Fibroblast of pulmonary artery (primary cell): ENCODE data around the gene RPP25.

Source experiments
- DNase-seq: peaks from one replicate; pipeline ENCODE4 v3.0.0-alpha.2; 2010; ENCODE audit warnings: low read depth
- H3K4me3 ChIP-seq: replicated peaks from 2 replicates; pipeline ENCODE4 v1.5.1; 2011; ENCODE audit warnings: low read depth, mild to moderate bottlenecking, control low read depth, low read length, moderate library complexity
- TF ChIP-seq, protein P1 (sequence below): IDR thresholded peaks from 2 replicates; pipeline ENCODE4 v1.5.1; 2011; ENCODE audit warnings: mild to moderate bottlenecking, control low read depth, low read length, inconsistent platforms; ENCODE audit errors: missing control alignments

The RPP25 gene

DNA sequence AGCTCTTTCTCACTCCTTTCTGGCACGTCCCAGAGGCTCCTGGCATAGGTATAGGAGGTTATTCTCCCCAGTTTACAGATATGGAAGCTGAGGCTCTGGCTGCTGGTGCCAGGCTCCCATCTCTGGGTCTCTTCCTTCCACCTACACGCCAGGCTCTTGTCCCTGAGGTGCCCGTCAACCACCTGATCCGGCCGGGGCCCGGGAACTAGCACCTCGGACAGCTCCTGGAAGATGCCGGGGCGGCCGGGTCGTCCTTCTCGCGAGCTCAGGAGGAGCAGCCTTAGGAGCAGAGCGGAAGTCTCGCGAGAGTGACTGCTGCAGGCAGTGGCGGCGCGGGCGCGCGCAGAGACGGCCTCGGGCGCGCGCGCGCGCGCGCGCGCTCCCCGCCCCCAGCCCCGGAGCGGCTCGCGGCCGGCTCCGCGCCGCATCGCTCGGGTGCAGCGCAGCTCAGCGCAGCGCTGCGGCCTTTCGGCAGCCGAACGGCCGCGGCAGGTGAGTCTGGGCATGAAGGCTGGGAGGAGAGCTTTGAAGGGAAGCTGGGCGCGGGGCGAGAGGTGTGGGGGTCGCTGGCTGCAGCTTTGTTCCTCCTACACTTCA is 38.7 kb upstream of the RPP25 start, which contains the start of gene SCAMP5:
SCAMP5 (plus strand) TSS at position 382 of the 597 bp plus-strand sequence. CDS start 16,277 bp downstream, outside the sequence.
- DNase-seq = peak; percentile 95
- TF ChIP-seq, protein P1, sequence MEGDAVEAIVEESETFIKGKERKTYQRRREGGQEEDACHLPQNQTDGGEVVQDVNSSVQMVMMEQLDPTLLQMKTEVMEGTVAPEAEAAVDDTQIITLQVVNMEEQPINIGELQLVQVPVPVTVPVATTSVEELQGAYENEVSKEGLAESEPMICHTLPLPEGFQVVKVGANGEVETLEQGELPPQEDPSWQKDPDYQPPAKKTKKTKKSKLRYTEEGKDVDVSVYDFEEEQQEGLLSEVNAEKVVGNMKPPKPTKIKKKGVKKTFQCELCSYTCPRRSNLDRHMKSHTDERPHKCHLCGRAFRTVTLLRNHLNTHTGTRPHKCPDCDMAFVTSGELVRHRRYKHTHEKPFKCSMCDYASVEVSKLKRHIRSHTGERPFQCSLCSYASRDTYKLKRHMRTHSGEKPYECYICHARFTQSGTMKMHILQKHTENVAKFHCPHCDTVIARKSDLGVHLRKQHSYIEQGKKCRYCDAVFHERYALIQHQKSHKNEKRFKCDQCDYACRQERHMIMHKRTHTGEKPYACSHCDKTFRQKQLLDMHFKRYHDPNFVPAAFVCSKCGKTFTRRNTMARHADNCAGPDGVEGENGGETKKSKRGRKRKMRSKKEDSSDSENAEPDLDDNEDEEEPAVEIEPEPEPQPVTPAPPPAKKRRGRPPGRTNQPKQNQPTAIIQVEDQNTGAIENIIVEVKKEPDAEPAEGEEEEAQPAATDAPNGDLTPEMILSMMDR = no peak
- H3K4me3 ChIP-seq = peak within 1 kb of the TSS; percentile 67

- H3K4me3 ChIP-seq = no peak overlapping the region
- no peak for DNase-seq
- TF ChIP-seq, protein P1 = no peak
These were observed 38.1 kb upstream of the RPP25 start for GRCh38 chr15:74994685-74995084.

GRCh38 chr15:74994236-74994635 is 37.7 kb upstream of the RPP25 start:
- no peak overlapping the region for H3K4me3 ChIP-seq
- DNase-seq = no peak
- TF ChIP-seq, protein P1 = no peak

- no peak overlapping the region for H3K4me3 ChIP-seq
- TF ChIP-seq, protein P1 = no peak
- DNase-seq = no peak
These were observed 36.0 kb upstream of the RPP25 start for GRCh38 chr15:74992619-74993018.

DNA sequence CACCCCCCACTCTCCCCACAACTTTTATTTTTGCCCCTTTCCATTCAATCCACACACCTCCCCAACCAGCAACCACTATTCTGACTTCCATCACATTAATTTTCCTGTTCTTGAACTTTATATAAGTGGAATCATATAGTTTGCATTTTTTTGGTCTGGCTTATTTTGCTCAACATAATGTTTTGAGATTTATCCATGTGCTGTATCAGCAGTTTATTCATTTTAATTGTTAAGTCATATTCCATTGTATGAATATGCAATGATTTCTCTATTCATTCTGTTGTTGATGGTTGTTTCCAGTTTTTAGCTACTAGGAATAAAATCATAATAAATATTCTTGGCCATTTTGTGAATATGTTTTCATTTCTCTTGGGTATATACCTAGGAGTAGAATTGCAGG is 33.0 kb upstream of the RPP25 start:
- DNase-seq = no peak
- H3K4me3 ChIP-seq = no peak overlapping the region
- TF ChIP-seq, protein P1 = no peak

DNA sequence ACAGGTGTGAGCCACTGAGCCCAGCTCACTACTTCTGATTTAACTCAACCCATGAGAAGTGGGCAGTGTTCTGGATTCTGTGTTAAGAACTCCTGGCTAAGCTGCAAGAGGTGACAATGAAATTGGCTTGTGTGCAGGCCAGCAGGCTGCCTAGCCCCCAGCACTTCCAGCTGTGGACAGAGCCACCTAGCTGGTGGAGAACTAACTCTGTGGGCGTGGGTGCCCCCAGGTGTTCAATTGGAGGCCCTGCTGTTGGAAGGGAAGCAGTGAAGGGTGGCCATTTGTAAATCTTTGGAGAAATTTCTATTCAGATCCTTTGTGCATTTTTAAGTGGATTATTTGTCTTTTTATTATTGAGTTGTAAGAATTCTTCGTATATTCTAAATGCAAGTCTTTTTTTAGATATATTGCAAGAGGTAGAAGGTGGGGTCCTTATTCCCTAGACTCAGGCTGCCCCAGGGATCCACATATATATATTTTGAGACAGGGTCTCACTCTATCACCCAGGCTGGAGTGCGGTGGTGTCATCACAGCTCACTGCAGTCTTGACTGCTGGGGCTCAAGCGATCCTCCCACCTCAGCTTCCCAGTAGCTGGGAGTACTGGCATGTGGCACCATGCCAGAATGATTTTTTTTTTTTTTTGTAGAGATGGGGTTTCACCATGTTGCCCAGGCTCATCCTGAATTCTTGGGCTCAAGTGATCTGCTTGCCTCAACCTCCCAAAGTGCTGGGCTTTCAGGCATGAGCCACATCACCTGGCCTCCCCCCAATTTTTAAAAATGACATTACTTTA is 31.6 kb upstream of the RPP25 start:
- DNase-seq = peak; percentile 70
- no peak overlapping the region for H3K4me3 ChIP-seq
- TF ChIP-seq, protein P1 = peak; percentile 64

DNA sequence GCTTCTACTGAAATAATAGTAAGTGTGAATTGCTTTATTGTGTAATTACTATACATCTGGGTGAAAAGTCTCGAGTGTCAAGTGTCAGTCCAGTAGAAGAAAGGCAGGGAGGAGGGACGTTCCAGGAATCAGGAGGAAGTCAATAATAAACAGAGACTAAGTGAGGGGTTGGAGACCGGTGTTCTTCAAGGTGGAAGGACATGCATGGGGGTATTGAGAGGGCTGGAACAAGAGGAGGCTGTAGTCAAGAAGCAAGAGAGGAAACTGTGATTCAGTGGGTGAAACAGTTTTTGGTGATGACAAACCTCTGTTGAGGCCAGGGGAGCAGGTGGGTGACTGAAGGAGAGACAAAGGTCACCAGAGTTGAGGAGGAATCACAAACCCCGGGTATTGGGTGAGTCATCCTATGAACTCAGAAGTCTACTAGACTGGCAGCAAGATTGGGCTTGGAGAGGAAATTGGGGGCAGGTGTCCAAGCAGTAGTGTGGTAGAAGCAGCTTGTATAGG is 27.2 kb upstream of the RPP25 start:
- TF ChIP-seq, protein P1 = no peak
- DNase-seq = no peak
- H3K4me3 ChIP-seq = no peak overlapping the region
